ENCODE data around the gene UBR7. TPM values are rescaled to one million over a fixed set of nuclear protein-coding genes. Genes with fewer than 3 reads are reported as not detected.

The UBR7 gene, protein sequence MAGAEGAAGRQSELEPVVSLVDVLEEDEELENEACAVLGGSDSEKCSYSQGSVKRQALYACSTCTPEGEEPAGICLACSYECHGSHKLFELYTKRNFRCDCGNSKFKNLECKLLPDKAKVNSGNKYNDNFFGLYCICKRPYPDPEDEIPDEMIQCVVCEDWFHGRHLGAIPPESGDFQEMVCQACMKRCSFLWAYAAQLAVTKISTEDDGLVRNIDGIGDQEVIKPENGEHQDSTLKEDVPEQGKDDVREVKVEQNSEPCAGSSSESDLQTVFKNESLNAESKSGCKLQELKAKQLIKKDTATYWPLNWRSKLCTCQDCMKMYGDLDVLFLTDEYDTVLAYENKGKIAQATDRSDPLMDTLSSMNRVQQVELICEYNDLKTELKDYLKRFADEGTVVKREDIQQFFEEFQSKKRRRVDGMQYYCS
- total RNA-seq: 38.0 and 44.4 TPM in 2 replicates

GRCh38 chr14:93206793-93207467 lies at the start of gene UBR7, which contains the start of gene GON7:
UBR7 (plus strand) TSS chr14:93207256; CDS start chr14:93207292, 36 bp downstream.
GON7 (minus strand) TSS chr14:93207065; CDS start chr14:93207037, 28 bp downstream.

GRCh38 chr14:93184391-93185348 lies 22.4 kb upstream of the UBR7 start, which contains the start of the genes LYSET and MOAP1:
LYSET (plus strand) TSS chr14:93185317; CDS start chr14:93185406, 89 bp downstream.
MOAP1 (minus strand) TSS chr14:93184897; CDS start chr14:93184242, 655 bp downstream.

Other genes with a start within 250 kb of the UBR7 start
- gene ITPK1, start 91.3 kb upstream of the UBR7 start, total RNA-seq: 20.7 and 34.9 TPM in 2 replicates
- gene MOAP1, start 22.4 kb upstream of the UBR7 start, total RNA-seq: 14.6 and 15.7 TPM in 2 replicates
- gene LYSET, start 21.9 kb upstream of the UBR7 start, total RNA-seq: 14.4 and 14.8 TPM in 2 replicates
- 26.4 and 29.5 TPM in 2 replicates for gene GON7, start 191 bp upstream of the UBR7 start, total RNA-seq
- gene BTBD7, start 125.8 kb downstream of the UBR7 start, total RNA-seq: 50.5 and 55.3 TPM in 2 replicates
- not detected in 2 replicates for gene COX8C, start 139.9 kb downstream of the UBR7 start, total RNA-seq
- under 0.01 TPM in 1 of 2 replicates, not detected in the other for gene UNC79, start 223.7 kb downstream of the UBR7 start, total RNA-seq

Data from thoracic aorta endothelial cell (primary cell).